DOHH2 (cell line): ENCODE data around the gene MFRP.

Experiments used
- H3F3A ChIP-seq: fragments of 200-600 bp; sonication (generic), shearing (Covaris generic); 2 replicates; pipeline ENCODE4 v1.6.0; 2016; ENCODE audit warnings: antibody characterized with exemption, mild to moderate bottlenecking; ENCODE audit not compliant: control insufficient read depth, insufficient read depth
- H3K27ac ChIP-seq: fragments of 200-600 bp; sonication (generic); 2 replicates; pipeline ENCODE4 v1.5.1; 2014; ENCODE audit warnings: low read depth, mild to moderate bottlenecking, low read length, moderate library complexity
- H3K27me3 ChIP-seq: fragments of 200-600 bp; sonication (generic); 2 replicates; pipeline ENCODE4 v1.6.1; 2014; ENCODE audit warnings: mild to moderate bottlenecking, low read length, mixed read lengths; ENCODE audit not compliant: control insufficient read depth
- H3K36me3 ChIP-seq: fragments of 200-600 bp; sonication (generic); 2 replicates; pipeline ENCODE4 v1.6.1; 2014; ENCODE audit warnings: mild to moderate bottlenecking, low read length, moderate library complexity, mixed read lengths; ENCODE audit not compliant: control insufficient read depth
- H3K4me1 ChIP-seq: fragments of 200-600 bp; sonication (generic); 2 replicates; pipeline ENCODE4 v1.6.1; 2014; ENCODE audit warnings: mild to moderate bottlenecking, low read length, mixed read lengths; ENCODE audit not compliant: control insufficient read depth
- H3K4me2 ChIP-seq: fragments of 200-600 bp; sonication (generic); 2 replicates; pipeline ENCODE4 v1.6.0; 2014; ENCODE audit warnings: mild to moderate bottlenecking, low read length, moderate library complexity
- H3K4me3 ChIP-seq: fragments of 200-600 bp; sonication (generic); 2 replicates; pipeline ENCODE4 v1.5.1; 2014; ENCODE audit warnings: mild to moderate bottlenecking, low read length, mixed read lengths
- H3K79me2 ChIP-seq: fragments of 200-600 bp; sonication (generic); 2 replicates; pipeline ENCODE4 v1.6.1; 2014; ENCODE audit warnings: mild to moderate bottlenecking, low read length, mixed read lengths; ENCODE audit not compliant: control insufficient read depth
- H3K9me2 ChIP-seq: fragments of 200-600 bp; sonication (generic); replicated peaks from 2 replicates; pipeline ENCODE4 v1.6.1; 2014; ENCODE audit warnings: mild to moderate bottlenecking, low read length, mixed read lengths; ENCODE audit not compliant: control insufficient read depth
- H3K9me3 ChIP-seq: fragments of 200-600 bp; sonication (generic); 2 replicates; pipeline ENCODE4 v1.6.1; 2014; ENCODE audit warnings: antibody characterized with exemption, low read length, mixed read lengths; ENCODE audit not compliant: control insufficient read depth, insufficient read depth
- H4K20me1 ChIP-seq: fragments of 200-600 bp; sonication (generic); 2 replicates; pipeline ENCODE4 v1.6.0; 2014; ENCODE audit warnings: low read depth, mild to moderate bottlenecking, antibody characterized with exemption, low read length, moderate library complexity; ENCODE audit not compliant: control insufficient read depth, insufficient read depth
- CTCF ChIP-seq: fragments of 200-600 bp; sonication (generic); IDR thresholded peaks from one replicate; pipeline ENCODE4 v1.5.1; 2014; ENCODE audit warnings: antibody characterized with exemption, mild to moderate bottlenecking, low read depth, low read length; ENCODE audit not compliant: poor library complexity, severe bottlenecking
- EZH2phosphoT487 ChIP-seq: fragments of 200-600 bp; sonication (generic); IDR thresholded peaks from 2 replicates; pipeline ENCODE4 v1.6.1; 2017; ENCODE audit warnings: borderline replicate concordance, mild to moderate bottlenecking, antibody characterized with exemption, low read length, moderate library complexity, mixed read lengths

The MFRP gene

GRCh38 chr11:119335655-119336543 is 10.6 kb downstream of the MFRP start:
- peaks cover 4% of the 10 kb centered on the region for H3K27me3 ChIP-seq
- TF ChIP-seq CTCF (no peak), EZH2phosphoT487 (no peak)
- peak overlapping the region; percentile 82 for H3K4me3 ChIP-seq
- H3K9me2 ChIP-seq: no peaks in the 10 kb centered on the region
- peak overlapping the region; percentile 93 for H3K4me2 ChIP-seq
- H3K36me3 ChIP-seq: peaks cover 28% of the 10 kb centered on the region
- H3F3A ChIP-seq: 0 out of 2 replicates have a peak, but pooled peaks cover 3% of the 10 kb centered on the region
- no peak overlapping the region for H3K27ac ChIP-seq
- H4K20me1 ChIP-seq: 0 out of 2 replicates have a peak, but pooled peaks cover 8% of the 10 kb centered on the region
- H3K9me3 ChIP-seq: no peaks in the 10 kb centered on the region
- peaks cover 46% of the 10 kb centered on the region for H3K4me1 ChIP-seq
- peaks cover 36% of the 10 kb centered on the region for H3K79me2 ChIP-seq

- peaks cover 36% of the 10 kb centered on the region for H3K79me2 ChIP-seq
- H3K4me3 ChIP-seq: peak overlapping the region; percentile 82
- H3K27me3 ChIP-seq: no peaks in the 10 kb centered on the region
- H3K9me2 ChIP-seq: no peaks in the 10 kb centered on the region
- TF ChIP-seq EZH2phosphoT487 (no peak), CTCF (no peak)
- peaks cover 28% of the 10 kb centered on the region for H3K36me3 ChIP-seq
- H3K4me2 ChIP-seq: peak overlapping the region; percentile 93
- 0 out of 2 replicates have a peak, but pooled peaks cover 3% of the 10 kb centered on the region for H3F3A ChIP-seq
- H3K4me1 ChIP-seq: peaks cover 44% of the 10 kb centered on the region
- H3K9me3 ChIP-seq: no peaks in the 10 kb centered on the region
- H4K20me1 ChIP-seq: 0 out of 2 replicates have a peak, but pooled peaks cover 8% of the 10 kb centered on the region
- peak overlapping the region; percentile 51 for H3K27ac ChIP-seq
These were observed 11.3 kb downstream of the MFRP start for GRCh38 chr11:119335091-119335654.

GRCh38 chr11:119334174-119334930 is 12.2 kb downstream of the MFRP start, which contains the start of gene RNF26:
Gene RNF26, plus strand, starts transcription at chr11:119334527. Its CDS starts 596 bp downstream, at chr11:119335123.
- Histone ChIP-seq H3K36me3 (peaks cover 27% of the 10 kb centered on the region), H3K9me2 (no peaks in the 10 kb centered on the region), H4K20me1 (0 out of 2 replicates have a peak, but pooled peaks cover 8% of the 10 kb centered on the region), H3F3A (0 out of 2 replicates have a peak, but pooled peaks cover 3% of the 10 kb centered on the region), H3K9me3 (no peaks in the 10 kb centered on the region), H3K79me2 (peaks cover 36% of the 10 kb centered on the region), H3K27ac (peak within 1 kb of the TSS; percentile 51), H3K4me3 (peak within 1 kb of the TSS; percentile 82), H3K4me2 (peak within 1 kb of the TSS; percentile 93), H3K27me3 (no peaks in the 10 kb centered on the region), H3K4me1 (peaks cover 42% of the 10 kb centered on the region)
- TF ChIP-seq EZH2phosphoT487 (no peak), CTCF (no peak)
